HepG2 (cell line): ENCODE data around the gene PPP4R2. TPM values are rescaled to one million over a fixed set of nuclear protein-coding genes. Genes with fewer than 3 reads are reported as not detected.
A peak's percentile ranks its signal among the peaks of the same experiment; 100 is the strongest.

Experiments
- CENPT ChIP-seq: sonication (generic); formaldehyde crosslinking; IDR thresholded peaks from 2 replicates; pipeline ENCODE4 v1.8.0; 2022; ENCODE audit warnings: low read depth, mild to moderate bottlenecking, moderate library complexity, missing genetic modification reagents
- CENPX ChIP-seq: sonication (generic); formaldehyde crosslinking; IDR thresholded peaks from 2 replicates; pipeline ENCODE4 v1.9.0; 2021; ENCODE audit warnings: mild to moderate bottlenecking, missing genetic modification reagents, moderate library complexity
- DNMT3B ChIP-seq: conservative IDR thresholded peaks from 2 replicates; pipeline ENCODE4 v1.6.1; 2016; ENCODE audit warnings: missing biosample characterization, control low read depth
- EEA1 ChIP-seq: sonication (generic); formaldehyde crosslinking; IDR thresholded peaks from 2 replicates; pipeline ENCODE4 v1.5.1; 2020; ENCODE audit warnings: mild to moderate bottlenecking, missing genetic modification reagents, borderline replicate concordance
- HOXA3 ChIP-seq: sonication (generic); formaldehyde crosslinking; IDR thresholded peaks from 2 replicates; pipeline ENCODE4 v1.5.0; 2020; ENCODE audit warnings: missing genetic modification reagents
- JDP2 ChIP-seq: sonication (generic); formaldehyde crosslinking; IDR thresholded peaks from 2 replicates; pipeline ENCODE4 v1.8.1; 2022; ENCODE audit warnings: missing genetic modification reagents, borderline replicate concordance
- KLF9 ChIP-seq: IDR thresholded peaks from 2 replicates; pipeline ENCODE4 v1.6.1; 2016; ENCODE audit warnings: low read depth
- NCOR1 ChIP-seq: fragments of 200-600 bp; sonication (generic); IDR thresholded peaks from 2 replicates; pipeline ENCODE4 v1.7.0; 2017; ENCODE audit warnings: antibody characterized with exemption, low read length, borderline replicate concordance
- TAF15 ChIP-seq: fragments of 200-400 bp; formaldehyde crosslinking; IDR thresholded peaks from one replicate; pipeline ENCODE4 v1.6.1; 2018; ENCODE audit warnings: mild to moderate bottlenecking, low read depth, low read length; ENCODE audit not compliant: poor library complexity, severe bottlenecking
- TIGD3 ChIP-seq: sonication (generic); formaldehyde crosslinking; IDR thresholded peaks from 2 replicates; pipeline ENCODE4 v1.5.1; 2020; ENCODE audit warnings: mild to moderate bottlenecking, missing genetic modification reagents, borderline replicate concordance
- ZMYM3 ChIP-seq: sonication (generic); formaldehyde crosslinking; IDR thresholded peaks from 2 replicates; pipeline ENCODE4 v1.5.1; 2020; ENCODE audit warnings: mild to moderate bottlenecking, missing genetic modification reagents
- ZNF230 ChIP-seq: sonication (generic); formaldehyde crosslinking; IDR thresholded peaks from 2 replicates; pipeline ENCODE4 v1.4.0; 2020; ENCODE audit warnings: mild to moderate bottlenecking, missing genetic modification reagents
- ZNF362 ChIP-seq: sonication (generic); formaldehyde crosslinking; IDR thresholded peaks from 2 replicates; pipeline ENCODE4 v1.4.0; 2020; ENCODE audit warnings: missing genetic modification reagents, mild to moderate bottlenecking, borderline replicate concordance
- ZNF367 ChIP-seq: sonication (generic); formaldehyde crosslinking; IDR thresholded peaks from 2 replicates; pipeline ENCODE4 v1.4.0; 2020; ENCODE audit warnings: missing genetic modification reagents, borderline replicate concordance
- ZNF431 ChIP-seq: sonication (generic); formaldehyde crosslinking; IDR thresholded peaks from 2 replicates; pipeline ENCODE4 v1.9.0; 2022; ENCODE audit warnings: missing genetic modification reagents, low read depth, mild to moderate bottlenecking, borderline replicate concordance
- ZNF713 ChIP-seq: sonication (generic); formaldehyde crosslinking; IDR thresholded peaks from 2 replicates; pipeline ENCODE4 v1.4.0; 2020; ENCODE audit warnings: mild to moderate bottlenecking, missing genetic modification reagents
- ZSCAN25 ChIP-seq: sonication (generic); formaldehyde crosslinking; IDR thresholded peaks from 2 replicates; pipeline ENCODE4 v1.8.0; 2022; ENCODE audit warnings: mild to moderate bottlenecking, missing genetic modification reagents
- polyA plus RNA-seq, 8 experiments: library from polyadenylated mRNA; depleted of rRNA in 3 of 8; stranded (reverse) in 7 of 8; unstranded in 1 of 8; fragments of >200 nt; fragmentation: Illumina TruSeq in 4 of 8; extraction: Trizol in 4 of 8; gene quantifications; 2 replicates each; pipeline versions ENCODE4 v1.2.1 to v1.2.3, GENCODE V29; 2011 to 2016; ENCODE audit warnings: low read depth in 4 of 8, missing spikeins in 1 of 8, mixed read lengths in 1 of 8; ENCODE audit not compliant: insufficient read depth in 1 of 8
- total RNA-seq, 5 experiments: library from RNA; depleted of rRNA; stranded (reverse); fragments of >200 nt; fragmentation: Illumina TruSeq; extraction: Trizol; gene quantifications; 2 replicates each; pipeline ENCODE4 v1.2.3, GENCODE V29; 2016; ENCODE audit warnings: low read depth in 1 of 5

PPP4R2 gene
- total and polyA plus RNA-seq, 2 of the 13 experiments (the other 11 are each of a cell fraction or from before 2014, with no cell fraction given), result 22.3 to 161 TPM

GRCh38 chr3:72996473-72997333 is at the start of gene PPP4R2 (continued):
- no peak for TF ChIP-seq TAF15
- TF ChIP-seq HOXA3 (CRISPR knock-in tag), result peak; percentile 94
- TF ChIP-seq JDP2, result no peak
- no peak for TF ChIP-seq ZNF362
- peak; percentile 84; the same call in 1 of the 2 replicates for TF ChIP-seq CENPT (CRISPR knock-in tag)
- no peak for TF ChIP-seq ZNF367 (CRISPR knock-in tag)
- no peak for TF ChIP-seq NCOR1
- TF ChIP-seq ZNF713 (CRISPR knock-in tag), result no peak
- peak; percentile 70 for TF ChIP-seq ZSCAN25 (CRISPR knock-in tag)
- TF ChIP-seq EEA1, result peak; percentile 63; the same call in 1 of the 2 replicates
- TF ChIP-seq KLF9 (CRISPR knock-in tag), result no peak
- TF ChIP-seq DNMT3B (CRISPR knock-in tag), result peak; percentile 33; the same call in 1 of the 2 replicates
- no peak for TF ChIP-seq TIGD3
- no peak for TF ChIP-seq CENPX (CRISPR knock-in tag)
- peak; percentile 78; the same call in 1 of the 2 replicates for TF ChIP-seq ZNF431 (CRISPR knock-in tag)
- no peak; the same call in 1 of the 2 replicates for TF ChIP-seq ZMYM3
- TF ChIP-seq ZNF230 (CRISPR knock-in tag), result no peak
